ENCODE data around the gene ZNF397.

The ZNF397 gene

DNA sequence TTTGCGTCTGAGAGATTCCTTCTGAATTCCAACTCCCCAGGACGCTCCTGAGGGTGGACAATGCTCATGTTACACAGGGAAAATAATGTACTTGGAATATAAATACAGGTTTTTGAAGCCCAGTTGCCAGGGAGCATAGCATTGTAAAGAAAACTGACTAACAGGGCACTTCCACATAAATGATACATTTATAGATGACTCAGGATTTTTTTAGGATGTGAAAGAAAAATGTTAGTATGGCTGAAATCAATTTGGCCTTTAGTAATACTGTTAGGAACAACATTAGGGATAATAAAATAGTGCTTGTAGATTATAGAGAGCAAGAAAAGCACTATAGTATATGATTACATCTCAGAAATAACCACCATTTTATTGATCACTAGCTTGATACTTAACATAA is 23.6 kb downstream of the ZNF397 start:
- Mint-ChIP-seq H3K9me3 (peaks cover 23% of the 10 kb centered on the region), H3K27ac (no peak overlapping the region), H3K4me3 (no peak overlapping the region), H3K27me3 (ENCODE audit: low read depth) (no peaks in the 10 kb centered on the region), H3K4me1 (no peaks in the 10 kb centered on the region), H3K36me3 (ENCODE audit: low read depth) (peaks cover 85% of the 10 kb centered on the region)
- TF ChIP-seq, protein P1, sequence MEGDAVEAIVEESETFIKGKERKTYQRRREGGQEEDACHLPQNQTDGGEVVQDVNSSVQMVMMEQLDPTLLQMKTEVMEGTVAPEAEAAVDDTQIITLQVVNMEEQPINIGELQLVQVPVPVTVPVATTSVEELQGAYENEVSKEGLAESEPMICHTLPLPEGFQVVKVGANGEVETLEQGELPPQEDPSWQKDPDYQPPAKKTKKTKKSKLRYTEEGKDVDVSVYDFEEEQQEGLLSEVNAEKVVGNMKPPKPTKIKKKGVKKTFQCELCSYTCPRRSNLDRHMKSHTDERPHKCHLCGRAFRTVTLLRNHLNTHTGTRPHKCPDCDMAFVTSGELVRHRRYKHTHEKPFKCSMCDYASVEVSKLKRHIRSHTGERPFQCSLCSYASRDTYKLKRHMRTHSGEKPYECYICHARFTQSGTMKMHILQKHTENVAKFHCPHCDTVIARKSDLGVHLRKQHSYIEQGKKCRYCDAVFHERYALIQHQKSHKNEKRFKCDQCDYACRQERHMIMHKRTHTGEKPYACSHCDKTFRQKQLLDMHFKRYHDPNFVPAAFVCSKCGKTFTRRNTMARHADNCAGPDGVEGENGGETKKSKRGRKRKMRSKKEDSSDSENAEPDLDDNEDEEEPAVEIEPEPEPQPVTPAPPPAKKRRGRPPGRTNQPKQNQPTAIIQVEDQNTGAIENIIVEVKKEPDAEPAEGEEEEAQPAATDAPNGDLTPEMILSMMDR (IDR thresholded peaks at IDR 0.05; ENCODE audit: unreplicated experiment in 3 of 3) = no peak

DNA sequence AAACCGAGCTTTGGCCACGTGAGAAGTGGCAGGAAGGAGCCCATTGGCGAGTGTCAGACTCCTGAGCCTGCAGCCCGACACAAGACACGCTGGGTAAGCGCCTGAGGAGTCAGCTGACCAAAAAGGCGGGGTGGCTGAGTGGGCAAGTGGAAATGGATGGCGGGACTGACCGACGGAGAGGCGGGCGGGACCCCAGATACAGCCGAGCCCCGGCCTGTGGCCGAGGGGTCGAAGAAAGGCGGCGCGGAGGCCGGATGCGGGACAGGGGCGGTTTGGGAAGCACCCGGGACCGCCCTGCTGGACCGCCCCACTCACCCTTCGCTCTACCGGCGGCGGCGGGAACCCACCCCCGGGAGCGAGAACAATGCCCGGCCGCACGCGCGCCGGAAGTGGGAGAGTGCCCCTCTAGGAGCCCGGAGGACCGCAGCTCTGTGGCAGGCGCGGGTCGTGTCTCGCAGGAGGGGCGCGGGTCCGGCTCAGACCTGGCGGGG is 26.4 kb downstream of the ZNF397 start:
- Mint-ChIP-seq H3K27me3 (ENCODE audit: low read depth) (no peaks in the 10 kb centered on the region), H3K27ac (no peak overlapping the region), H3K36me3 (ENCODE audit: low read depth) (peaks cover 69% of the 10 kb centered on the region), H3K4me3 (no peak overlapping the region), H3K4me1 (no peaks in the 10 kb centered on the region), H3K9me3 (peaks cover 26% of the 10 kb centered on the region)
- TF ChIP-seq, protein P1 (IDR thresholded peaks at IDR 0.05; ENCODE audit: unreplicated experiment in 3 of 3) = no peak

DNA sequence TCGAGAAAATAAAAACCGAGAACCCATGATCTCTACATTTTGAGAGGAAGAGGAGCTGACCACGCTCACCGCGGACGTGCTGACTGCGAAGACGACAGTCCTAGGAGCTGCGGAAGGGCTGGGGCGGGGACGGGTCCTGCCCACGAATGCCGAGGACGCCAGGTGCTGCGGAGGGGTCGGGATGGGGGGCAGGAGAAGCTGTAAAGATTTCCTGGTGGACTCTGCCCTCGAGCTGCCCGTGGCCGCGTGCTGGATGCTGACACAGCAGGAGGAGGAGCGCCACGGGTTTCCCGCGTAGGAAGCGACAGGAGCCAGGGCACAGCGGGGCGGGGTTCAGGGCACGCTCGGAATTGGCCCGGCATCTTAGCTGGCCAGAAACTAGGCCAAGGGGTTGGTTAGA is 27.0 kb downstream of the ZNF397 start:
- H3K27me3 Mint-ChIP-seq (ENCODE audit: low read depth) = no peaks in the 10 kb centered on the region
- H3K4me1 Mint-ChIP-seq = no peaks in the 10 kb centered on the region
- no peak overlapping the region for H3K4me3 Mint-ChIP-seq
- TF ChIP-seq, protein P1 (IDR thresholded peaks at IDR 0.05; ENCODE audit: unreplicated experiment in 3 of 3) = no peak
- H3K36me3 Mint-ChIP-seq (ENCODE audit: low read depth) = peaks cover 69% of the 10 kb centered on the region
- H3K9me3 Mint-ChIP-seq = peaks cover 31% of the 10 kb centered on the region
- H3K27ac Mint-ChIP-seq = no peak overlapping the region

DNA sequence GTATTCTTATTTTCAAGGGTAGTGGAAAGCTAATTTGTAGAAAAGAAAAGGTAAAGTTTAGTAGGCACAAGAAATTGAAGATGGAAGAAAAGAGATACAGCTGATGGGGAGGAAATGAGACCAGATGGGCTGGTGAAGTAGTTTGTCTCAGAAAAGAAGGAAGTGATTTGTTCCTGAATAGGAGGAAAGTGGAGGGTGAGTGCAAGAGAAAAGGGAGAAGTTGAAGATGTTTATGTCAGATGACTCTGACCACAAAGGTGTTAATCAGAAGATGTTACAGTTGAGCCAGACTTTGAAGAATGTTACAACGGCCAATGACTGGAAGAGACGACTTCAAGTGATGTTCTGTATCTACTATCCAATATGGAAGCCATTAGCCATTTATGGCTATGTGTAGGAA is 28.0 kb downstream of the ZNF397 start:
- Mint-ChIP-seq H3K4me1 (no peaks in the 10 kb centered on the region), H3K27me3 (ENCODE audit: low read depth) (no peaks in the 10 kb centered on the region), H3K4me3 (no peak overlapping the region), H3K27ac (no peak overlapping the region), H3K36me3 (ENCODE audit: low read depth) (peaks cover 70% of the 10 kb centered on the region), H3K9me3 (peaks cover 38% of the 10 kb centered on the region)
- TF ChIP-seq, protein P1 (IDR thresholded peaks at IDR 0.05; ENCODE audit: unreplicated experiment in 3 of 3) = no peak

DNA sequence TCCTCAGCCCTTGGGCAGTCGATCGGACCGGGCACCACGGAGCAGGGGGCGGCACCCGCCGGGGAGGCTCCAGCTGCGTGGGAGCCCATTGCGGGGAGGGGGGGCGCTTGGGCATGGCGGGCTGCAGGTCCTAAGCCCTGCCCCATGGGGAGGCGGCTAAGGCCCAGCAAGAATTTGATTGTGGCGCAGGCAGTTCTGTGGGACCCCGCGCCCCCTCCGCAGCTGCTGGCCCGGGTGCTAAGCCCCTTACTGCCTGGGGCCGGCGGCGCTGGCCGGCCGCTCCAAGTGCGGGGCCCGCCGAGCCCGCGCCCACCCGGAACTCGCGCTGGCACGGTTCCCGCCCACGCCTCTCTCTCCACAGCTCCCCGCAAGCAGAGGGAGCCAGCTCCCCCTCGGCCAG is 30.8 kb downstream of the ZNF397 start:
- Mint-ChIP-seq H3K9me3 (peaks cover 40% of the 10 kb centered on the region), H3K27ac (no peak overlapping the region), H3K27me3 (ENCODE audit: low read depth) (no peaks in the 10 kb centered on the region), H3K36me3 (ENCODE audit: low read depth) (peaks cover 62% of the 10 kb centered on the region), H3K4me1 (no peaks in the 10 kb centered on the region), H3K4me3 (no peak overlapping the region)
- TF ChIP-seq, protein P1 (IDR thresholded peaks at IDR 0.05; ENCODE audit: unreplicated experiment in 3 of 3) = no peak

GRCh38 chr18:35276267-35276666 is 35.4 kb downstream of the ZNF397 start:
- Mint-ChIP-seq H3K27me3 (ENCODE audit: low read depth) (no peaks in the 10 kb centered on the region), H3K36me3 (ENCODE audit: low read depth) (peaks cover 62% of the 10 kb centered on the region), H3K4me1 (no peaks in the 10 kb centered on the region), H3K9me3 (peaks cover 58% of the 10 kb centered on the region), H3K4me3 (no peak overlapping the region), H3K27ac (no peak overlapping the region)
- TF ChIP-seq, protein P1 (IDR thresholded peaks at IDR 0.05; ENCODE audit: unreplicated experiment in 3 of 3) = no peak

All from nephron (organoid).